SIG-M5 (cell line): ENCODE results near the gene AIFM3.
"Not testable (repeated sequence)": the region's sequence is repeated elsewhere in the genome, so short reads cannot be mapped to it uniquely, and the experiment has no call there.

ENCODE experiments used
- DNase-seq: peaks from one replicate; lab custom pipeline; 2025; lab: John Stamatoyannopoulos, UW

The AIFM3 gene

DNA sequence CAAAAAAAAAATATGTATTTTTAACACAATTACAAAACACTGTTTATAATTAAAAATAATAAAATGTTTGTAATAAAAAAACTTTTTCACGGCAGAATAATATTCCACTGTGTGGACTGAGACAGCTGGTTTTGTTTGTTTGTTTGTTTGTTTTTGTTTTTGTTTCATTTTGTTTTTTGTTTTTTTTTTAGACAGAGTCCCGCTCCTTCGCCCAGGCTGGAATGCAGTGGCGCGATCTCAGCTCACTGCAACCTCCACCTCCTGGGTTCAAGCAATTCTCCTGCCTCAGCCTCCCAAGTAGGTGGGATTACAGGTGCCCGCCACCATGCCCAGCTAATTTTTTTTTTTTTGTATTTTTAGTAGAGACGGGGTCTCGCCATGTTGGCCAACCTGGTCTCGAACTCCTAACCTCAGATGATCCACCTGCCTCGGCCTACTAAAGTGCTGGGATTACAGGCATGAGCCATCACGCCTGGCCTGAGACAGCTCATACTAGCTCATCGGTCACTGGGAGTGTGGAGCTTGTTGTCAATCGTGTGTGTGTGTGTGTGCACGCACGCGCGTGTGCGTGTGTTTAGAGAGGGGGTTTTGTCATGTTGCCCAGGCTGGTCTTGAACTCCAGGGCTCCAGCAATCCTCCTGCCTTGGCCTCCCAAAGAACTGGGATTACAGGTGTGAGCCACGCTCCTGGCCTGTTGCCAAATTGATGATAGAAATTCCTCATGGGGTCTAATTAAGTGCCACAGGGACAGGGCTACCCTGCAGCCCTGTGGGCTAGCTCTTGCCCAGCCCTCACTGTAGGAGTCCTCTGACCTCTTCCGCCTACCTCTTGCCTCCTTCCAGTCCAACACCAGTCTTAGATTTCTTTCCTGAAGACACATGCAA, 7.2 kb upstream of the AIFM3 start:
- DNase-seq: no peak

DNA sequence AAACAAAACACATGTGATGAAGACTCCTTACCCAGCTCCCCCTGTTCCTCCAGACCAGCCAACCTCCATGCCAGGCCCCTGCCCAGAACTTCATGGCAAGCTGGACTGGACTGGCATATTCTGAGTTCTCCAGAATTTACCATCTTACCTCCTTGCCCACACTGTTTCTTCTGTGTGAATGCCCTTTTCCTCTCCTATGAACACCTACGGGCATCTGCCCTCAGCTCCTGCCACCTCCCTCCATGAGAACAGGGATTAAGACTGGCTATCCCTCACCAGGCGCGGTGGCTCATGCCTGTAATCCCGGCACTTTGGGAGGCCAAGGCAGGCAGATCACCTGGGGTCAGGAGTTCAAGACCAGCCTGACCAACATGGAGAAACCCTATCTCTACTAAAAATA, 6.4 kb upstream of the AIFM3 start:
- no peak for DNase-seq

- DNase-seq: no peak
These were observed 4.5 kb upstream of the AIFM3 start for GRCh38 chr22:20962491-20962945.

DNA sequence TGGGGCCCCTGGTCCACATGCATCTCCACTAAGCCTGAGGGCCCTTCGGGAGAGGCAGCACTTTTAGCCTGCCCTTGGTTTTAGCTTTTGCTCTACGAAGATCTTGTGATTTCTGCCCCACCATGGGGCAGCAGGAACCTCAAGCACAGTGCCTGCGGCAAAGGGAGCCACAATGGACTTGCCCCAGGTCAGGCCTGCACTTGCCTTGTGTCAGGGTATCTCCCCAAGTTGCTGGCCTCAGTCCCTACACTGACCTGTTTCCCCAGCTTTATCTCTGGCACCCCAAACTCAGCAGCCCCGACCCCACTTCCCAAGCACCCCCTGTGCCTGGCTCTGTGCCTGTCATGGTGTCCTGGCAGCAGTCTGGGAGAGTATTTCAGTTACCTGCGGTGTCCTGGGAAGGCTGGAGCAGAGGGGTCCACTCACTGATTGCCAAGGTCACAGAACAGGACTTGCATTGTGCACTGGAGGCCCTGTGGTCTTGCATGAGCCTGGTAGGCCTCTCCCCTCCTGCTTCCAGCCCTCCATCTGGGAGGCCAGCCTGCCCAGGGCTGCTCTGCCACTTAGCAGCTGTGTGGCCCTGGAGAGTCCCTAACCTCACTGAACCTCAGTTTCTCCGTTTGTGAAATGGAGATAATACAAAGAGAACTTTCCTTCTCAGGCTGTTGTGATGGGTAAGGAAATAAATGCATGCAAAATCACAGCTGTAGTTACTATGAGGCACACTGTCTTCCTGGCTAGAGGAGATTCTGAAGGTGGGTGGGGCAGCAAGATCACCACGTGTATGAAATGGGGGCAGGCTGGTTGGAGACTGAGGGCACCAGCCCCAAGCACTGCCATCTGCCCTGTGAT, 3.6 kb upstream of the AIFM3 start:
- no peak for DNase-seq

- no peak for DNase-seq
These were observed 2.8 kb upstream of the AIFM3 start for GRCh38 chr22:20964090-20964798.

- DNase-seq: no peak
These were observed 2.3 kb upstream of the AIFM3 start for GRCh38 chr22:20964799-20965103.

DNA sequence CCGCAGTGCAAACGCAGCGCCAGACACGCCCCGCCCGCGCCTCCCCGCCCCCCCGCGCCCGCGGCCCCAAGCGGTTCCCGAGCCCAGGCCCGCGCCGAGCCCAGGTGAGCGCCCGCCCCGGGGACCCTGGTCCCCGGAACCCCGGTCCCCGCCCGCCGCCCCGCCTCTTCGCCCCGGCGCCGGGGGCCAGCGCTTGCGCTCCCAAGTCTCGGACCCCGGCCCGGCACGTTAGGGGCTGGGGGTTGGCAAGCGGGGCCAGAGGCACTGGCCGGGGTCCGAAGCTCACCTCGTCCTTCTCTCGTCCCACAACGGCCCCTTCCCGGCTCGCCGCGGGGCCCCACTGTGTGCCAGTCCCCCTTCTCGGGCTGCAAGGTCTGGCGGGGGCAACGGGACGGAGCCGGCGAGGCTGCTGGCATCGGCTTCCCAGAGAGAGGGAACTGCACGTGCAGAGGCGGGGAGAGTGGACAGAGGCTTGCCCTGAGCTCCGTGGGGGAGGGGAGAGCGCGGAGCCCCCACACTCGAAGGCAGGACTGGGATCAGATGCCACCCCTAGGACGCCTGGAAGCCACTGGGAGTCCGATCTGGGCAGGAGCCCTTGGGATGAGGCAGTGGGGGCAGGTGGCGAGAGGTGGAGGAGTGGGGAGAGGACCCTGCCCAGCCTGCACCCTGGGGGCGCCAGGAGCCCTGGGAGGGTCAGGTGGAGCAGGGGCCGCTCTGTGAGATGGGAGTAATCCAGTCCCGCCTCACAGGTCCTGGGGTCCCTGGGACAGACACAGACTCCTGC, 1.8 kb upstream of the AIFM3 start:
- no peak for DNase-seq

- no peak for DNase-seq
These were observed 883 bp upstream of the AIFM3 start for GRCh38 chr22:20965888-20966855.

GRCh38 chr22:20967697-20968211, 699 bp downstream of the AIFM3 start:
- DNase-seq: no peak

DNA sequence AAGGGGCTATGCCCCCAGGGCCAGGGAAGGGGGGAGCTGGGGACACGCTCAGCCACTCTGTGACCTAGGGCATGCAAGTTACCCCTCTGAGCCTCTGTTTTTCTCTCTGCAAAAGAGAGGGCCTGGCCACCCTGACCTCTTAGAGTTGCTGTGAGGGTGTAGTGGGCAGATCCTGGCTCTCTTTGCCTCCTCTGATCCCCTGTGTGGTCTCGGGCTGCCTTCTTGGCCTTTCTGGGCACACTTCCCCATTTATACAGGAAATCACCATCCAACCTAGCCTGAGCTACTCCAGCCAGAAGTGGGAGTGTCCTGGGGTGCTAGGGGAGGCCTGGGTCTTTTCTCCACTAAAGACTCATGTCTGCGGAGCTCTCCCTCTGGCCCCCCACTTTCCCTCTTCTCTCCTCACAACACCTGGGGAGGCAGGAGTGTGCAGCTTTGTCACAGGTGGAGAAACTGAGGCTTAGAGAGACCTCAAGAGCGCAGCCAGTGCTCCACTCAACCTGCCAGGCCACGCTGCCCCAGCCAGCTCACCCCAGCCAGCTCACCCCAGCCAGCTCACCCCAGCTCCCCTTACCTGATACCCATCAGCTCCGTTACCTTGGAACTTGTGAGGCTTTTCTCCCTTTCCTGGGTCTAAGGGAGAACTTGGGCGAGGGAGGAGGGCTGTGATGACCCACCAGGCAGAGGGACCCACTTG, 1.4 kb downstream of the AIFM3 start:
- DNase-seq: no peak

GRCh38 chr22:20970939-20971657, 4.0 kb downstream of the AIFM3 start:
- DNase-seq: no peak

- DNase-seq: not testable (repeated sequence)
These were observed 5.1 kb downstream of the AIFM3 start for GRCh38 chr22:20972014-20972694.

DNA sequence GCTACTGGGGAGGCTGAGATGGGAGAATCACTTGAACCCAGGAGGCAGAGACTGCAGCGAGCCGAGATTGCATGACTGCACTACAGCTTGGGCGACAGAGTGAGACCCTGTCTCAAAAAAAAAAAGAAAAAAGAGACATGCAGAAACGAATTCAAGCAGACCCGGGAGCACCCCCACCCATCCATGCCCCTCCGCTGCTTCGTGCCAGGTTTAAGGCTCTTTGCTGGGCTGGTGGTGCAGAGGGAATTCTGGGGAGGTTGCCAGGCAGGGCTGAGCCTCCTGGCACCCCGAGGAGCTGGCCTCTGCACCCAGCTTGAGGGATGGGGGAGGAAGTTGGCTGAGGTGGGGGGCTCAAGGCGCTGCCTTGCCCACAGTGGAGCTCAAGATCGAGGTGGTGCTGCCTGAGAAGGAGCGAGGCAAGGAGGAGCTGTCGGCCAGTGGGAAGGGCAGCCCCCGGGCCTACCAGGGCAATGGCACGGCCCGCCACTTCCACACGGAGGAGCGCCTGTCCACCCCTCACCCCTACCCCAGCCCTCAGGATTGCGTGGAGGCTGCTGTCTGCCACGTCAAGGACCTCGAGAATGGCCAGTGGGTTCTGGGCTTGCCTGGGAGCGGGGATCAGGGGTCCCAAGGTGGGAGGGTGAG, 6.0 kb downstream of the AIFM3 start:
- DNase-seq: no peak

GRCh38 chr22:20973634-20974286, 6.7 kb downstream of the AIFM3 start:
- no peak for DNase-seq

GRCh38 chr22:20974336-20974955, 7.4 kb downstream of the AIFM3 start:
- no peak for DNase-seq

DNA sequence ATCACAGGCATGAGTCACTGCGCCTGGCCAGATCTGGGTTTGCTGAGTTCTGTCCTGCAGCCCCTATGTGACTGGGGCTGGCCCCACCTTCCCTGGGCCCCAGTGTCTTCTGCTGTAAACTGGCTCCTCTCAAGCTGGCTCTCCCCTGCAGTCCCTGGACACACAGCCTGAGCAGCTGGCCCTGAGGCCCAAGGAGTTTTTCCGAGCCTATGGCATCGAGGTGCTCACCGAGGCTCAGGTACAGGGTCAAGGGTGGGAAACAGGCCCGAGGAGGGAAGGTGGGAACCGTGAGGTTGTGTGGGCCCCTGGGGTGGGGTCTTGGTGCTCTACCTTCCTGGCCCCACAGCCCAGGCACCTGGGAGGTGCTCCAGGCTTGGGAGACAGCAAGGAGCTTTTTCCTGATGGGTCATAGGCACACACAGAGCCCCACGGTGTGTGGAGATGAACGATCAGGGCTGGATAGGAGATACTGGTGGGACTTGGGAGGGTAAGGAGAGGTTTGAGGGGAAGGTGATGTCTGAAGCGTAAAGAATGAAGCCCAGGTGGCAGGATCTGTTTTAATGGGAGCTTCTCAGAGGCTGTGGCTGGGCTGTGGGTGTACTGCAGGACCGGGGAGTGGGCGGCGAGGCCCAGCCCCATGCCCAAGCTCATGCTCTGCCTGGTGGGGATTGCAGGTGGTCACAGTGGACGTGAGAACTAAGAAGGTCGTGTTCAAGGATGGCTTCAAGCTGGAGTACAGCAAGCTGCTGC, 8.7 kb downstream of the AIFM3 start:
- DNase-seq: no peak
